Thyroid gland (tissue), 4 donors: Measurements from ENCODE around the gene UVSSA.

Experiments
- POLR2A ChIP-seq, 2 donors: fragments of 450-650 bp; IDR thresholded peaks; one replicate each; pipeline ENCODE4 v1.6.1; 2017; ENCODE audit warnings: antibody characterized with exemption in 2 of 2, mild to moderate bottlenecking in 2 of 2, moderate library complexity in 1 of 2
- TF ChIP-seq, protein P1 (sequence below), 6 experiments: fragments of 200-600 bp in 3 of 6; fragments of 450-650 bp in 3 of 6; sonication (generic) in 3 of 6; IDR thresholded peaks; one replicate each; pipeline ENCODE4 v1.5.1; 2016 to 2019; ENCODE audit warnings: antibody characterized with exemption in 6 of 6, mild to moderate bottlenecking in 2 of 6, inconsistent platforms in 1 of 6, moderate library complexity in 1 of 6

DNA sequence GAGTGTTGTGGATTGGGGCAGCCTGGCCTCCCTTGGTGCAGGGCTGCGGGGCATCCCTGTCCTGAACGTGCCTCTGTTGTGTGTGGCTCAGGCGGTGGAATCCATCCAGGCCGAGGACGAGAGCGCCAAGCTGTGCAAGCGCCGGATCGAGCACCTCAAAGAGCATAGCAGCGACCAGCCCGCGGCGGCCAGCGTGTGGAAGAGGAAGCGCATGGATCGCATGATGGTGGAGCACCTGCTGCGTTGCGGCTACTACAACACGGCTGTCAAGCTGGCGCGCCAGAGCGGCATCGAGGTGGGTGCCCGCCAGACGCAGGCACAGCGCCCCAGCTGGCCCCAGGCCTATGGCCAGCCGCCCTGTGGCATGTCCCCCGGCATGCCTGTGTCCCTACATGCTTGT, 31.7 kb upstream of the UVSSA start:
- TF ChIP-seq, protein P1, sequence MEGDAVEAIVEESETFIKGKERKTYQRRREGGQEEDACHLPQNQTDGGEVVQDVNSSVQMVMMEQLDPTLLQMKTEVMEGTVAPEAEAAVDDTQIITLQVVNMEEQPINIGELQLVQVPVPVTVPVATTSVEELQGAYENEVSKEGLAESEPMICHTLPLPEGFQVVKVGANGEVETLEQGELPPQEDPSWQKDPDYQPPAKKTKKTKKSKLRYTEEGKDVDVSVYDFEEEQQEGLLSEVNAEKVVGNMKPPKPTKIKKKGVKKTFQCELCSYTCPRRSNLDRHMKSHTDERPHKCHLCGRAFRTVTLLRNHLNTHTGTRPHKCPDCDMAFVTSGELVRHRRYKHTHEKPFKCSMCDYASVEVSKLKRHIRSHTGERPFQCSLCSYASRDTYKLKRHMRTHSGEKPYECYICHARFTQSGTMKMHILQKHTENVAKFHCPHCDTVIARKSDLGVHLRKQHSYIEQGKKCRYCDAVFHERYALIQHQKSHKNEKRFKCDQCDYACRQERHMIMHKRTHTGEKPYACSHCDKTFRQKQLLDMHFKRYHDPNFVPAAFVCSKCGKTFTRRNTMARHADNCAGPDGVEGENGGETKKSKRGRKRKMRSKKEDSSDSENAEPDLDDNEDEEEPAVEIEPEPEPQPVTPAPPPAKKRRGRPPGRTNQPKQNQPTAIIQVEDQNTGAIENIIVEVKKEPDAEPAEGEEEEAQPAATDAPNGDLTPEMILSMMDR (IDR thresholded peaks at IDR 0.05) = no peak
- TF ChIP-seq POLR2A (IDR thresholded peaks at IDR 0.05) = no peak
